Calu3 (cell line): Measurements from ENCODE around the gene SH3D21. TPM values are rescaled to one million over a fixed set of nuclear protein-coding genes. Genes with fewer than 3 reads are reported as not detected.

Experiments used
- BruUV-seq: library from RNA; stranded (reverse); fragments of 400-500 nt; replicated peaks from 2 replicates; lab custom pipeline; 2021; lab: Mats Ljungman, UMichigan
- CTCF ChIA-PET: fragments of 300-600 bp; sonication (Branson Sonifier 250); formaldehyde crosslinking; loops from one replicate; lab custom pipeline; 2022; ENCODE audit warnings: antibody characterized with exemption; lab: Charles Lee
- DNase-seq: peaks from one replicate; pipeline ENCODE4 v3.0.0; 2022
- H3K27ac Mint-ChIP-seq: one replicate; pipeline ENCODE4 v1.8.0; 2022; ENCODE audit warnings: mixed read lengths; ENCODE audit not compliant: unreplicated experiment
- H3K27me3 Mint-ChIP-seq: one replicate; pipeline ENCODE4 v1.8.0; 2022; ENCODE audit warnings: mixed read lengths; ENCODE audit not compliant: unreplicated experiment
- H3K36me3 Mint-ChIP-seq: one replicate; pipeline ENCODE4 v1.8.0; 2022; ENCODE audit warnings: mild to moderate bottlenecking, moderate library complexity, mixed read lengths; ENCODE audit not compliant: insufficient read depth, unreplicated experiment
- H3K4me1 Mint-ChIP-seq: one replicate; pipeline ENCODE4 v1.8.0; 2022; ENCODE audit warnings: mild to moderate bottlenecking, low read depth, mixed read lengths; ENCODE audit not compliant: unreplicated experiment
- H3K4me3 Mint-ChIP-seq: one replicate; pipeline ENCODE4 v1.8.0; 2022; ENCODE audit warnings: mild to moderate bottlenecking, low read depth, moderate library complexity, mixed read lengths; ENCODE audit not compliant: unreplicated experiment
- H3K9me3 Mint-ChIP-seq: one replicate; pipeline ENCODE4 v1.8.0; 2022; ENCODE audit warnings: low read depth, mixed read lengths; ENCODE audit not compliant: unreplicated experiment
- CTCF ChIP-seq: fragments of 200-600 bp; IDR thresholded peaks from one replicate; pipeline ENCODE4 v1.8.0; 2022; ENCODE audit warnings: antibody characterized with exemption; ENCODE audit not compliant: unreplicated experiment
- intact Hi-C: fragments of 100-400 bp; cut with micrococcal nuclease; formaldehyde crosslinking; loops from one replicate; pipeline ENCODE4 v1.10.0; 2022; ENCODE audit not compliant: unreplicated experiment
- total RNA-seq: library from RNA; stranded (reverse); gene quantifications from 2 replicates; pipeline ENCODE4 v1.2.3, GENCODE V29; 2022

Gene SH3D21
- total RNA-seq, 1 experiment from 2014 or later: 12.1 TPM

GRCh38 chr1:36328713-36329112 lies 22.5 kb downstream of the SH3D21 start:
- Mint-ChIP-seq H3K4me1 (peaks cover 14% of the 10 kb centered on the region), H3K9me3 (no peaks in the 10 kb centered on the region), H3K27me3 (peaks cover 25% of the 10 kb centered on the region), H3K4me3 (no peak overlapping the region), H3K36me3 (peaks cover 27% of the 10 kb centered on the region), H3K27ac (no peak overlapping the region)
- no peak for DNase-seq
- TF ChIP-seq CTCF: no peak
- BruUV-seq: no TSS peak
- CTCF ChIA-PET: no interaction called here
- intact Hi-C loops: no loop called here

GRCh38 chr1:36329817-36330216 lies 23.6 kb downstream of the SH3D21 start:
- no peak for DNase-seq
- peaks cover 14% of the 10 kb centered on the region for H3K4me1 Mint-ChIP-seq
- CTCF ChIA-PET: no interaction called here
- intact Hi-C loops: no loop called here
- H3K9me3 Mint-ChIP-seq: no peaks in the 10 kb centered on the region
- no TSS peak for BruUV-seq
- peaks cover 25% of the 10 kb centered on the region for H3K27me3 Mint-ChIP-seq
- peaks cover 16% of the 10 kb centered on the region for H3K36me3 Mint-ChIP-seq
- no peak for TF ChIP-seq CTCF
- H3K27ac Mint-ChIP-seq: no peak overlapping the region
- no peak overlapping the region for H3K4me3 Mint-ChIP-seq

- BruUV-seq: no TSS peak
- H3K9me3 Mint-ChIP-seq: no peaks in the 10 kb centered on the region
- intact Hi-C loops: no loop called here
Measured at GRCh38 chr1:36330940-36331339, 24.8 kb downstream of the SH3D21 start.

GRCh38 chr1:36337830-36338229 lies 31.7 kb downstream of the SH3D21 start:
- peaks cover 4% of the 10 kb centered on the region for H3K4me1 Mint-ChIP-seq
- DNase-seq: no peak
- no peak overlapping the region for H3K4me3 Mint-ChIP-seq
- H3K27ac Mint-ChIP-seq: no peak overlapping the region
- H3K9me3 Mint-ChIP-seq: no peaks in the 10 kb centered on the region
- H3K36me3 Mint-ChIP-seq: peaks cover 38% of the 10 kb centered on the region
- CTCF ChIA-PET: no interaction called here
- BruUV-seq: no TSS peak
- no peak for TF ChIP-seq CTCF
- intact Hi-C loops: no loop called here
- peaks cover 3% of the 10 kb centered on the region for H3K27me3 Mint-ChIP-seq

More at GRCh38 chr1:36330940-36331339, 24.8 kb downstream of the SH3D21 start:
- Mint-ChIP-seq H3K4me1 (peaks cover 13% of the 10 kb centered on the region), H3K36me3 (peaks cover 10% of the 10 kb centered on the region), H3K27me3 (peaks cover 25% of the 10 kb centered on the region), H3K4me3 (no peak overlapping the region), H3K27ac (no peak overlapping the region)
- CTCF ChIA-PET: no interaction called here
- no peak for TF ChIP-seq CTCF
- DNase-seq: no peak
